Liver (tissue), 9 donors: ENCODE results near the gene DUSP8. TPM values are rescaled to one million over a fixed set of nuclear protein-coding genes. Genes with fewer than 3 reads are reported as not detected.

Experiments used
- DNase-seq: peaks from one replicate; pipeline ENCODE4 v3.0.0-alpha.2; 2017; ENCODE audit warnings: low spot score
- H3K27ac ChIP-seq, 2 donors: one replicate each; pipeline ENCODE4 v1.7.0; 2013; ENCODE audit warnings: inconsistent platforms in 2 of 2, low read length in 2 of 2, control low read depth in 1 of 2, low read depth in 1 of 2, mild to moderate bottlenecking in 1 of 2
- H3K27me3 ChIP-seq, 4 donors: one replicate each; pipeline versions ENCODE4 v1.6.1 to v1.7.0; 2013; ENCODE audit warnings: low read length in 3 of 4, inconsistent platforms in 1 of 4, mild to moderate bottlenecking in 1 of 4, moderate library complexity in 1 of 4; ENCODE audit not compliant: control insufficient read depth in 4 of 4, insufficient read depth in 4 of 4
- H3K36me3 ChIP-seq, 4 donors: one replicate each; pipeline versions ENCODE4 v1.6.1 to v1.7.0; 2013; ENCODE audit warnings: low read length in 3 of 4, mild to moderate bottlenecking in 3 of 4, low read depth in 1 of 4, moderate library complexity in 1 of 4; ENCODE audit not compliant: control insufficient read depth in 4 of 4, insufficient read depth in 3 of 4
- H3K4me1 ChIP-seq, 4 donors: one replicate each; pipeline versions ENCODE4 v1.6.1 to v1.7.0; 2013; ENCODE audit warnings: low read length in 3 of 4, mild to moderate bottlenecking in 3 of 4, moderate library complexity in 1 of 4; ENCODE audit not compliant: control insufficient read depth in 4 of 4, insufficient read depth in 4 of 4
- H3K4me3 ChIP-seq, 3 donors: one replicate each; pipeline versions ENCODE4 v1.6.1 to v1.7.0; 2013; ENCODE audit warnings: low read length in 3 of 3, control low read depth in 1 of 3, low read depth in 1 of 3, mild to moderate bottlenecking in 1 of 3
- H3K9ac ChIP-seq, 2 donors: one replicate each; pipeline ENCODE4 v1.7.0; 2013; ENCODE audit warnings: low read length in 2 of 2, mild to moderate bottlenecking in 2 of 2, moderate library complexity in 2 of 2, control low read depth in 1 of 2, low read depth in 1 of 2
- H3K9me3 ChIP-seq, 4 donors: one replicate each; pipeline versions ENCODE4 v1.6.1 to v1.7.0; 2013; ENCODE audit warnings: low read length in 3 of 4; ENCODE audit not compliant: control insufficient read depth in 4 of 4
- FOXA1 ChIP-seq: IDR thresholded peaks from 2 replicates; pipeline ENCODE4 v1.6.1; 2016; ENCODE audit warnings: antibody characterized with exemption
- FOXA2 ChIP-seq: IDR thresholded peaks from 2 replicates; pipeline ENCODE4 v1.6.1; 2016; ENCODE audit warnings: antibody characterized with exemption
- GABPA ChIP-seq, 2 donors: IDR thresholded peaks in 1 of 2; conservative IDR thresholded peaks in 1 of 2; 2 replicates each; pipeline ENCODE4 v1.6.1; 2016; ENCODE audit warnings: antibody characterized with exemption in 2 of 2, mild to moderate bottlenecking in 1 of 2, moderate library complexity in 1 of 2
- HNF4A ChIP-seq, 2 donors: conservative IDR thresholded peaks; 2 replicates each; pipeline ENCODE4 v1.6.1; 2016; ENCODE audit warnings: antibody characterized with exemption in 2 of 2, mild to moderate bottlenecking in 2 of 2
- JUND ChIP-seq, 2 donors: IDR thresholded peaks; 2 replicates each; pipeline ENCODE4 v1.6.1; 2016; ENCODE audit warnings: antibody characterized with exemption in 2 of 2
- NR2F2 ChIP-seq: IDR thresholded peaks from 2 replicates; pipeline ENCODE4 v1.6.1; 2016; ENCODE audit warnings: antibody characterized with exemption
- RAD21 ChIP-seq, 2 donors: IDR thresholded peaks; 2 replicates each; pipeline ENCODE4 v1.6.1; 2016; ENCODE audit warnings: antibody characterized with exemption in 2 of 2, mild to moderate bottlenecking in 2 of 2
- SP1 ChIP-seq: IDR thresholded peaks from 2 replicates; pipeline ENCODE4 v1.6.1; 2018; ENCODE audit warnings: antibody characterized with exemption, mild to moderate bottlenecking
- TAF1 ChIP-seq: conservative IDR thresholded peaks from 2 replicates; pipeline ENCODE4 v1.6.1; 2016; ENCODE audit warnings: antibody characterized with exemption, mild to moderate bottlenecking
- YY1 ChIP-seq: IDR thresholded peaks from 2 replicates; pipeline ENCODE4 v1.6.1; 2016; ENCODE audit warnings: antibody characterized with exemption, mild to moderate bottlenecking
- WGBS: extraction: QIAGEN DNeasy Blood & Tissue Kit; methylation state at CpG from one replicate; pipeline ENCODE4 v1.1.7; 2013; 5-methylcytosine and 5-hydroxymethylcytosine counted together
- polyA plus RNA-seq, 2 donors: library from polyadenylated mRNA; stranded (reverse) in 1 of 2; unstranded in 1 of 2; fragments of 200-250 nt in 1 of 2; fragments of >200 nt in 1 of 2; fragmentation: Nextera tagmentation in 1 of 2; extraction: Ambion mirVana in 1 of 2; gene quantifications; one replicate each; pipeline versions ENCODE4 v1.2.1 to v1.2.3, GENCODE V29; 2013 to 2015
- total RNA-seq, 2 donors: library from RNA; depleted of rRNA; stranded (reverse); fragments of >200 nt; gene quantifications; one replicate each; pipeline ENCODE4 v1.2.3, GENCODE V29; 2014
- TF ChIP-seq, protein P1 (sequence below): IDR thresholded peaks from 2 replicates; pipeline ENCODE4 v1.6.1; 2016; ENCODE audit warnings: antibody characterized with exemption, mild to moderate bottlenecking
- TF ChIP-seq, protein P2 (sequence below): IDR thresholded peaks from 2 replicates; pipeline ENCODE4 v1.6.1; 2016; ENCODE audit warnings: antibody characterized with exemption
- TF ChIP-seq, protein P3 (sequence below): IDR thresholded peaks from 2 replicates; pipeline ENCODE4 v1.6.1; 2016; ENCODE audit warnings: antibody characterized with exemption
- donor health status: healthy.
- donor health status: healthy.
- donor health status: healthy.
- donor health status: healthy.
- donor health status: healthy.

The DUSP8 gene
- total and polyA plus RNA-seq, 4 donors = 0.06 to 0.33 (median 0.21) TPM

DNA sequence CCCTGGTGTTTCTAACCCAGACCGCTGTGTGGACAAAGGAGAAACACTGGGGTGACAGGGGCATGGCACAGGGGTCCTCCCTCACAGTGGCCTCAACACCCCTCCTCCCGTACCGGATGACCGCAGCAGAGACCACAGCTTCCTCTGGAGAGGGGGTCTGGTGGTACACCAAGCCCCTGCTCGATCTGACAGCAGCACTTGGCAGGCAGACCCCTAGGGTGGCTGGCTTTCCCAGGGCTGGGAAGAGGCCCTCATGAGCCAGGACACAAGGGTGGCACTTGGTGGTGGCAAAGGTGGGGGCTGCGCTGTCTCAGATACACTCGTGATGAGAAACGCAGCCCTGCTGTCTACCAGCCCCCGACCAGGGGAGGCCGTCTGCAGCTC lies 38.7 kb downstream of the DUSP8 start:
- DNase-seq = no peak
- H3K4me3 ChIP-seq = no peak overlapping the region
- no peak overlapping the region for H3K9ac ChIP-seq
- no peaks in the 10 kb centered on the region for H3K27me3 ChIP-seq
- peaks cover 0 to 10% (median 2%) of the 10 kb centered on the region in 4 donors for H3K36me3 ChIP-seq
- WGBS = 96% methylated on average over 10 of the region's 10 CpGs
- TF ChIP-seq SP1 = no peak
- TF ChIP-seq GABPA (IDR thresholded peaks at IDR 0.05 in 1 of 2, conservative IDR thresholded peaks at IDR 0.05 in 1 of 2) = no peak
- no peak for TF ChIP-seq FOXA1
- no peak for TF ChIP-seq HNF4A (conservative IDR thresholded peaks at IDR 0.05)
- TF ChIP-seq NR2F2 = no peak
- H3K27ac ChIP-seq = no peak overlapping the region
- H3K4me1 ChIP-seq = peaks cover 0 to 5% (median 0%) of the 10 kb centered on the region in 4 donors
- no peaks in the 10 kb centered on the region for H3K9me3 ChIP-seq

DNA sequence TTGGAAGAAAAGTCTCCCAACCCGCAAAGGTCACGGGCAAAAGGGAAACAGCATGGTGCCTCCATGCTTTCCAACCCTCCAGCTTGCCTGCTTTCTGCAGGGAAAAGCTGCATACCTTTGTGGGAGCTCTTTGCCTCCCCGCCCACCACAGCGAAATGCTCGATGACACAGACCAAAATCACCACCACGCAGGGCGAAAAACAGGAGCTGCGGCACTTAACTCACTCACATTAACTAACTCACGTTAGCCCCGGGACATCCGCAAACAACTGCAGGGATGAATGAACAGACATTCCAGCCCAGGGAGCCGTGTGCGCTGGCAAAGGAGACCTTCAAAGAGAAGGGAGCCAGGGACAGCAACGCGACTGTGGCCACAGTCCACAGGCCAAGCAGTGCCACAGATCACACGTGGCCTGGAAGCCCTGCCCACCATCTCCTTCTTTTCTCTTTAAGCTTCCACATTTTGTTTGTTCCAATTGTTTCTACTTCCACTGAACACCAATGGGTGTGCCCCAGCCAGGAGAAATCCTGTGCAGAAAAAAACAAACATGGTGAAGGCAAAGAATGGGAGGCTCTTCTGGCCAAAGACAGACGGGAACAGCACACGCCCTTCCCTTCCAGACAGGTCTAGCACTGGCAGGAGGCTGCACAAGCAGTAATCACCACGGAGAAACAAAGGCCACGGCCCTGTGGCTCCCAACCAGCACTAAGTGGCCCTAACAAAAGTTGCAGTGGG lies 39.3 kb downstream of the DUSP8 start:
- Histone ChIP-seq H3K9me3 (no peaks in the 10 kb centered on the region), H3K9ac (no peak overlapping the region), H3K36me3 (peaks cover 0 to 10% (median 2%) of the 10 kb centered on the region in 4 donors), H3K4me1 (peaks cover 0 to 5% (median 0%) of the 10 kb centered on the region in 4 donors), H3K27me3 (no peaks in the 10 kb centered on the region), H3K4me3 (no peak overlapping the region), H3K27ac (no peak overlapping the region)
- DNase-seq = no peak
- 87% methylated on average over 20 of the region's 20 CpGs for WGBS
- TF ChIP-seq, protein P1, sequence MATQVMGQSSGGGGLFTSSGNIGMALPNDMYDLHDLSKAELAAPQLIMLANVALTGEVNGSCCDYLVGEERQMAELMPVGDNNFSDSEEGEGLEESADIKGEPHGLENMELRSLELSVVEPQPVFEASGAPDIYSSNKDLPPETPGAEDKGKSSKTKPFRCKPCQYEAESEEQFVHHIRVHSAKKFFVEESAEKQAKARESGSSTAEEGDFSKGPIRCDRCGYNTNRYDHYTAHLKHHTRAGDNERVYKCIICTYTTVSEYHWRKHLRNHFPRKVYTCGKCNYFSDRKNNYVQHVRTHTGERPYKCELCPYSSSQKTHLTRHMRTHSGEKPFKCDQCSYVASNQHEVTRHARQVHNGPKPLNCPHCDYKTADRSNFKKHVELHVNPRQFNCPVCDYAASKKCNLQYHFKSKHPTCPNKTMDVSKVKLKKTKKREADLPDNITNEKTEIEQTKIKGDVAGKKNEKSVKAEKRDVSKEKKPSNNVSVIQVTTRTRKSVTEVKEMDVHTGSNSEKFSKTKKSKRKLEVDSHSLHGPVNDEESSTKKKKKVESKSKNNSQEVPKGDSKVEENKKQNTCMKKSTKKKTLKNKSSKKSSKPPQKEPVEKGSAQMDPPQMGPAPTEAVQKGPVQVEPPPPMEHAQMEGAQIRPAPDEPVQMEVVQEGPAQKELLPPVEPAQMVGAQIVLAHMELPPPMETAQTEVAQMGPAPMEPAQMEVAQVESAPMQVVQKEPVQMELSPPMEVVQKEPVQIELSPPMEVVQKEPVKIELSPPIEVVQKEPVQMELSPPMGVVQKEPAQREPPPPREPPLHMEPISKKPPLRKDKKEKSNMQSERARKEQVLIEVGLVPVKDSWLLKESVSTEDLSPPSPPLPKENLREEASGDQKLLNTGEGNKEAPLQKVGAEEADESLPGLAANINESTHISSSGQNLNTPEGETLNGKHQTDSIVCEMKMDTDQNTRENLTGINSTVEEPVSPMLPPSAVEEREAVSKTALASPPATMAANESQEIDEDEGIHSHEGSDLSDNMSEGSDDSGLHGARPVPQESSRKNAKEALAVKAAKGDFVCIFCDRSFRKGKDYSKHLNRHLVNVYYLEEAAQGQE = no peak
- TF ChIP-seq GABPA (IDR thresholded peaks at IDR 0.05 in 1 of 2, conservative IDR thresholded peaks at IDR 0.05 in 1 of 2) (no peak), TAF1 (no peak), SP1 (no peak), RAD21 (IDR thresholded peaks at IDR 0.05) (no peak), NR2F2 (no peak), HNF4A (conservative IDR thresholded peaks at IDR 0.05) (no peak), FOXA1 (no peak)
- TF ChIP-seq, protein P2, sequence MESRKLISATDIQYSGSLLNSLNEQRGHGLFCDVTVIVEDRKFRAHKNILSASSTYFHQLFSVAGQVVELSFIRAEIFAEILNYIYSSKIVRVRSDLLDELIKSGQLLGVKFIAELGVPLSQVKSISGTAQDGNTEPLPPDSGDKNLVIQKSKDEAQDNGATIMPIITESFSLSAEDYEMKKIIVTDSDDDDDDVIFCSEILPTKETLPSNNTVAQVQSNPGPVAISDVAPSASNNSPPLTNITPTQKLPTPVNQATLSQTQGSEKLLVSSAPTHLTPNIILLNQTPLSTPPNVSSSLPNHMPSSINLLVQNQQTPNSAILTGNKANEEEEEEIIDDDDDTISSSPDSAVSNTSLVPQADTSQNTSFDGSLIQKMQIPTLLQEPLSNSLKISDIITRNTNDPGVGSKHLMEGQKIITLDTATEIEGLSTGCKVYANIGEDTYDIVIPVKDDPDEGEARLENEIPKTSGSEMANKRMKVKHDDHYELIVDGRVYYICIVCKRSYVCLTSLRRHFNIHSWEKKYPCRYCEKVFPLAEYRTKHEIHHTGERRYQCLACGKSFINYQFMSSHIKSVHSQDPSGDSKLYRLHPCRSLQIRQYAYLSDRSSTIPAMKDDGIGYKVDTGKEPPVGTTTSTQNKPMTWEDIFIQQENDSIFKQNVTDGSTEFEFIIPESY = no peak
- TF ChIP-seq, protein P3, sequence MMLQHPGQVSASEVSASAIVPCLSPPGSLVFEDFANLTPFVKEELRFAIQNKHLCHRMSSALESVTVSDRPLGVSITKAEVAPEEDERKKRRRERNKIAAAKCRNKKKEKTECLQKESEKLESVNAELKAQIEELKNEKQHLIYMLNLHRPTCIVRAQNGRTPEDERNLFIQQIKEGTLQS = no peak

DNA sequence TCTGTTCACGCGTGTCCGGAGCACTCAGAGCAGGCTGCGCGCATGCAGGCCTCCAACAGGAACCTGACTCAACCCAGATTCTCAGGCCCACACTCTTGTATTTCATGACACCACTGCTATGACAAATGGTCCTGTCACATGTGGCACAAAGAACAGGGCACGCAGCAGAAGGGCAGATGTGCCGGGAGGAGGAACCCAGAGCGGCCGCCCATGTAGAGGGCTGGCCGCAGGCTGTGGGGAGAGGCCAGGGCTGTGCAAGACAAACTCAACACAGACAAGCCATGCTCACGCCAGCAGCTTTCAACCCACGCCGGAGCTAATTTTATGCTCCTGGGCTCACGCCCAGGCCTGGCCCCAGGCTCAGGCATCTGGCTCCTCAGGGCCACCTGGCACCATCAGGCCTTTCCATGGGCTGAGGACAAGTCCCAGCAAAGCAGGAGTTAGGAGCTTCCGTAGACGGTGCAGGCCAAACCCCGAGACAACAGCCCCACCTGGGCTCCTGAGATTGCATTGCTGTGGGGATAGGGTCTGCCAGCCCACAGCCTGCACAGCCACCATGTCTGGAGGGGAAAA lies 40.0 kb downstream of the DUSP8 start:
- DNase-seq = no peak
- 95% methylated on average over 17 of the region's 17 CpGs for WGBS
- Histone ChIP-seq H3K27ac (no peak overlapping the region), H3K4me3 (no peak overlapping the region), H3K9ac (no peak overlapping the region), H3K36me3 (peaks cover 0 to 10% (median 2%) of the 10 kb centered on the region in 4 donors), H3K9me3 (no peaks in the 10 kb centered on the region), H3K27me3 (no peaks in the 10 kb centered on the region), H3K4me1 (peaks cover 0 to 5% (median 0%) of the 10 kb centered on the region in 4 donors)
- TF ChIP-seq JUND (IDR thresholded peaks at IDR 0.05) = no peak
- TF ChIP-seq FOXA2 = no peak
- TF ChIP-seq, protein P2 = no peak
- no peak for TF ChIP-seq YY1
